Spleen (tissue), 7 donors: ENCODE data around the gene ORC4.

Experiments used
- POLR2A ChIP-seq, 3 donors: fragments of 450-650 bp; IDR thresholded peaks; one replicate each; pipeline ENCODE4 v1.5.1; 2017; ENCODE audit warnings: antibody characterized with exemption in 3 of 3, mild to moderate bottlenecking in 1 of 3
- POLR2AphosphoS5 ChIP-seq, 3 donors: sonication (generic); formaldehyde crosslinking; IDR thresholded peaks; one replicate each; pipeline ENCODE4 v1.5.1; 2017; ENCODE audit warnings: antibody characterized with exemption in 3 of 3
- TF ChIP-seq, protein P1 (sequence below), 11 experiments: fragments of 200-600 bp in 7 of 11; fragments of 450-650 bp in 4 of 11; sonication (generic) in 4 of 11; IDR thresholded peaks in 8 of 11; conservative IDR thresholded peaks in 3 of 11; 1 replicate in 7 of 11; 2 replicates in 4 of 11; pipeline versions ENCODE4 v1.4.0 to v1.8.0; 2016 to 2021; ENCODE audit warnings: antibody characterized with exemption in 11 of 11, inconsistent platforms in 4 of 11, mild to moderate bottlenecking in 1 of 11
- donor health status: DM: no; HTN: no; CAD: no; lungs with moderate emphysema.
- donor health status: DM: no; HTN: no; CAD: no.
- donor health status: DM: no; HTN: no; CAD: no.

GRCh38 chr2:147927053-147927588, 93.4 kb downstream of the ORC4 start:
- TF ChIP-seq POLR2AphosphoS5 (IDR thresholded peaks at IDR 0.05) (no peak), POLR2A (IDR thresholded peaks at IDR 0.05) (no peak)
- TF ChIP-seq, protein P1, sequence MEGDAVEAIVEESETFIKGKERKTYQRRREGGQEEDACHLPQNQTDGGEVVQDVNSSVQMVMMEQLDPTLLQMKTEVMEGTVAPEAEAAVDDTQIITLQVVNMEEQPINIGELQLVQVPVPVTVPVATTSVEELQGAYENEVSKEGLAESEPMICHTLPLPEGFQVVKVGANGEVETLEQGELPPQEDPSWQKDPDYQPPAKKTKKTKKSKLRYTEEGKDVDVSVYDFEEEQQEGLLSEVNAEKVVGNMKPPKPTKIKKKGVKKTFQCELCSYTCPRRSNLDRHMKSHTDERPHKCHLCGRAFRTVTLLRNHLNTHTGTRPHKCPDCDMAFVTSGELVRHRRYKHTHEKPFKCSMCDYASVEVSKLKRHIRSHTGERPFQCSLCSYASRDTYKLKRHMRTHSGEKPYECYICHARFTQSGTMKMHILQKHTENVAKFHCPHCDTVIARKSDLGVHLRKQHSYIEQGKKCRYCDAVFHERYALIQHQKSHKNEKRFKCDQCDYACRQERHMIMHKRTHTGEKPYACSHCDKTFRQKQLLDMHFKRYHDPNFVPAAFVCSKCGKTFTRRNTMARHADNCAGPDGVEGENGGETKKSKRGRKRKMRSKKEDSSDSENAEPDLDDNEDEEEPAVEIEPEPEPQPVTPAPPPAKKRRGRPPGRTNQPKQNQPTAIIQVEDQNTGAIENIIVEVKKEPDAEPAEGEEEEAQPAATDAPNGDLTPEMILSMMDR (IDR thresholded peaks at IDR 0.05 in 8 of 11, conservative IDR thresholded peaks at IDR 0.05 in 3 of 11): no peak
